ENCODE results near the gene HOXD9. TPM values are rescaled to one million over a fixed set of nuclear protein-coding genes. Genes with fewer than 3 reads are reported as not detected.

Gene HOXD9
- polyA plus RNA-seq, 1 experiment = 1.8 TPM

DNA sequence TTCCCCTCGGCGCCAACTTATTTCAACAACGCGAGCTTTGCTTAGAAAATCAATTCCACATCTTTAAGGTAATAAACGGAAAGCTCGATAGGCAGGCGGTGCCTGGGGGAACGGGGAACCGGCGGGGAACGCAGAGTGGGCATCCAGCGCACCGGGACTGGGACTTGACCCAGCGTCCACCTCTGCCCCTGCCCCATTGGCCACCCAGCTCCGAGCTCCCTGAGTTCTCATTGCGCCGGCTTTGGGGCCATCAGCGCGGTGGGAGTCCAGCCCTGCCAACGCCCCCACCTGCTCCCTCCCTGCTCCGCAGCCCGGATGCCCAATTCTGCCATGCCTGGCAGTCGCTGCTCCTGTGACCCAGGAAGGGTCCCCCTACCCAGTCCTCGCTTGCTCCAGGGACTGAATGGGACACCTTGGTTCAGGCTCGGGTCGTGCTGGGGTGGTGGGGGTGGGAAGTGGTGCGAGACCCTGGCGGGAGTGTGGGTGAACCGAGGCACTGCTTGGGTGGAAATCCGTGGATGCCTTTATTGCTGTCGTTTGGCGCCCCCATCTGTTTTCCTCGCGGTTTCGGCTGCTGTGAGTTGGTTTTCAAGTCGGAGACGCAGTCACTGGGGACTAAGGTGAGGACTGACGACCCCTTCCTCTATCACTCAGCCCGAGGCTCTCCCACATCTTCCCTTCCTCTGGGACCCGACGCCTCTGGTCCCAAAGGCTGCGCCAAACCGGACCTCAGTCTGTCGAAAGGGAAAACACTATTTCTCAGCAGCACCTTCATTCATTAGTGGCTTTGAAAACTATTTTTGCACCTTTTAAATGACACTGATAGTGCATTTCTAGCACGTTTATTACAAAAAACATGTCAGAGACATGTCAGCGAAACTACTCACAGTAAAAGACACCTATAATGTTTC is 36.4 kb upstream of the HOXD9 start:
- no peak for DNase-seq (ENCODE audit: low read depth)
- Histone ChIP-seq H3K36me3 (ENCODE audit: control insufficient read depth, insufficient read depth, low read length) (no peaks in the 10 kb centered on the region), H3K27me3 (ENCODE audit: control insufficient read depth, insufficient read depth, low read length) (peaks cover 63% of the 10 kb centered on the region), H3K4me3 (ENCODE audit: low read depth, low read length) (no peak overlapping the region; the same call in 1 of the 2 replicates)
- POLR2A ChIA-PET = no interaction called here
- TF ChIP-seq, protein P1, sequence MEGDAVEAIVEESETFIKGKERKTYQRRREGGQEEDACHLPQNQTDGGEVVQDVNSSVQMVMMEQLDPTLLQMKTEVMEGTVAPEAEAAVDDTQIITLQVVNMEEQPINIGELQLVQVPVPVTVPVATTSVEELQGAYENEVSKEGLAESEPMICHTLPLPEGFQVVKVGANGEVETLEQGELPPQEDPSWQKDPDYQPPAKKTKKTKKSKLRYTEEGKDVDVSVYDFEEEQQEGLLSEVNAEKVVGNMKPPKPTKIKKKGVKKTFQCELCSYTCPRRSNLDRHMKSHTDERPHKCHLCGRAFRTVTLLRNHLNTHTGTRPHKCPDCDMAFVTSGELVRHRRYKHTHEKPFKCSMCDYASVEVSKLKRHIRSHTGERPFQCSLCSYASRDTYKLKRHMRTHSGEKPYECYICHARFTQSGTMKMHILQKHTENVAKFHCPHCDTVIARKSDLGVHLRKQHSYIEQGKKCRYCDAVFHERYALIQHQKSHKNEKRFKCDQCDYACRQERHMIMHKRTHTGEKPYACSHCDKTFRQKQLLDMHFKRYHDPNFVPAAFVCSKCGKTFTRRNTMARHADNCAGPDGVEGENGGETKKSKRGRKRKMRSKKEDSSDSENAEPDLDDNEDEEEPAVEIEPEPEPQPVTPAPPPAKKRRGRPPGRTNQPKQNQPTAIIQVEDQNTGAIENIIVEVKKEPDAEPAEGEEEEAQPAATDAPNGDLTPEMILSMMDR (IDR thresholded peaks at IDR 0.05; ENCODE audit: insufficient read depth, low read depth, low read length) = peak; percentile 56
- CTCF ChIA-PET = interaction anchor here (0.7 to 3.4 kb wide), 21 partner anchors 8 to 835 kb away, joined by 3 to 60 read pairs (median 4); partner anchors contain the start of gene LNPK

GRCh38 chr2:176087330-176088047 is 35.0 kb upstream of the HOXD9 start:
- TF ChIP-seq, protein P1 (IDR thresholded peaks at IDR 0.05; ENCODE audit: insufficient read depth, low read depth, low read length) = no peak
- Histone ChIP-seq H3K4me3 (ENCODE audit: low read depth, low read length) (no peak overlapping the region), H3K36me3 (ENCODE audit: control insufficient read depth, insufficient read depth, low read length) (no peaks in the 10 kb centered on the region), H3K27me3 (ENCODE audit: control insufficient read depth, insufficient read depth, low read length) (peaks cover 54% of the 10 kb centered on the region)
- ChIA-PET CTCF (interaction anchor here (0.8 to 3.4 kb wide), 15 partner anchors 8 to 849 kb away, joined by 3 to 60 read pairs (median 6); partner anchors contain the start of gene LNPK), POLR2A (no interaction called here)
- no peak for DNase-seq (ENCODE audit: low read depth)

- ChIA-PET POLR2A (no interaction called here), CTCF (interaction anchor here (0.6 to 3.4 kb wide), 19 partner anchors 8 to 849 kb away, joined by 3 to 60 read pairs (median 6); partner anchors contain the start of gene LNPK)
- no peaks in the 10 kb centered on the region for H3K36me3 ChIP-seq (ENCODE audit: control insufficient read depth, insufficient read depth, low read length)
- peaks cover 49% of the 10 kb centered on the region for H3K27me3 ChIP-seq (ENCODE audit: control insufficient read depth, insufficient read depth, low read length)
- DNase-seq (ENCODE audit: low read depth) = no peak
- H3K4me3 ChIP-seq (ENCODE audit: low read depth, low read length) = peak overlapping the region; percentile 33
- TF ChIP-seq, protein P1 (IDR thresholded peaks at IDR 0.05; ENCODE audit: insufficient read depth, low read depth, low read length) = peak; percentile 93
These were observed 34.2 kb upstream of the HOXD9 start for GRCh38 chr2:176088048-176088936.

- ChIA-PET POLR2A (no interaction called here), CTCF (interaction anchor here (0.6 to 3.4 kb wide), 15 partner anchors 8 to 838 kb away, joined by 3 to 60 read pairs (median 7); partner anchors contain the start of gene LNPK)
- Histone ChIP-seq H3K27me3 (ENCODE audit: control insufficient read depth, insufficient read depth, low read length) (peaks cover 45% of the 10 kb centered on the region), H3K4me3 (ENCODE audit: low read depth, low read length) (no peak overlapping the region), H3K36me3 (ENCODE audit: control insufficient read depth, insufficient read depth, low read length) (no peaks in the 10 kb centered on the region)
- TF ChIP-seq, protein P1 (IDR thresholded peaks at IDR 0.05; ENCODE audit: insufficient read depth, low read depth, low read length) = no peak
- no peak for DNase-seq (ENCODE audit: low read depth)
These were observed 33.3 kb upstream of the HOXD9 start for GRCh38 chr2:176088937-176089842.

Measured in BJ (cell line).